GM19438 (cell line): ENCODE results near the gene OSBPL6.
"Not testable (repeated sequence)": the region's sequence is repeated elsewhere in the genome, so short reads cannot be mapped to it uniquely, and the experiment has no call there.

ENCODE experiments used
- ATAC-seq: cut with Tn5 transposase; IDR thresholded peaks from one replicate; pipeline ENCODE4 v1.9.1; 2021; ENCODE audit warnings: low read depth; ENCODE audit not compliant: unreplicated experiment

Gene OSBPL6

DNA sequence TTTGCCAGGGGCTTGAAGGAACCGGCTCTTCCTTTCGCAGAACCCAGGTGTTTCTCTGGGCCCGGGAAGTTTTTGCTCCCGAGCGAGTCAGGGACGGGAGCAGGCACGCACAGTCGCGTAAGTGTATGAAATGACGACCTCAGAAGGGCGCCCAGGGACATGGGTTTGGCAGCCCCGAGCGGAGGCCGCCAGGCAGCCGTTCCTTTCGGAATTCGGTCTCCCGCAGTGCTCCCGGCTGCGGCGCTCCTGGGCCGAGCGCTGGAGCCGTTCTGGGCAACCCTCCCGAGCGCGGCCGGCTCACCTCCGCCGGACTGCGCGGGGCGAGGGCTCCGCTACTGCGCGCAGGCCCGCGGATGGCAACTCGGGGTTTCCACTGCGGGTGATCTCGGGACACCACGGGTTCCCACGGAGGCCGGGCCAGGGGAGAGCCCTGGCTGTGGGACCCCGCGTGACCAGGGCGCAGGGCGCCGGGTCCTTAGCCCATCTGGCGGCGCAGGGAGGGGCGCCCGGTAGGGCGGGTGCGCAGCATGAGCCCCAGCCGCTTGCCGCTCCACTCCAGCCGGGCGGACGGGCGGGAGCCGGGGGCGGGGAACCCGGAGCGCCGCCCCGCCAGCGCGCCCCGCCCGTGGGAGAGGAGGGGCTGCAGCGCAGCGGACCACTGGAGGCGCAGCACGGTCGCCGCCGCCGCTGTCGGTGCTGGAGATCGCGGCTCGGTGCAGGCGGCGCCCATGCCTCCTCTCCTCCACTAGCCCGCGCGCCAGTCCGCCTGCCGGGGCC lies at the start of gene OSBPL6:
Gene OSBPL6, plus strand, starts transcription at position 690 of the 777 bp plus-strand sequence. CDS start 111,673 bp downstream, outside the sequence.
- ATAC-seq = peak; percentile 92

DNA sequence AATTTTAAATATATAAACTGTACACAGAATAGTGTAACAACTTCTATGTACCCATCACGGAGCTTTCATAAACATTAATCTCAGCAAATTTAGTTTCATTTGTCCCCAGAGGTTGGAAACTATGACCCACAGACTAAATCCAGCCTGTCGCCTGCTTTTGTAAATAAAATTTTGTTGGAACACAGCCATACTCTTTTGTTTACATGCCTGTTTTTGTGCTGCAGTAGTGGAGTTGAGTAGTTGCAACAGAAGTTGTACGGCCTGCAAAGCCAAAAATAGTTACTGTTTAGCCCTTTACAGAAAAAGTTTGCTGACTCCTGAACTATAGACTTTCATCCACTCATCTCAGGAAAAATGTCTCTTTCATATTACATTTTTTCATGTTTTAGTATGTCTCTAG lies 42.3 kb upstream of the OSBPL6 start:
- no peak for ATAC-seq

DNA sequence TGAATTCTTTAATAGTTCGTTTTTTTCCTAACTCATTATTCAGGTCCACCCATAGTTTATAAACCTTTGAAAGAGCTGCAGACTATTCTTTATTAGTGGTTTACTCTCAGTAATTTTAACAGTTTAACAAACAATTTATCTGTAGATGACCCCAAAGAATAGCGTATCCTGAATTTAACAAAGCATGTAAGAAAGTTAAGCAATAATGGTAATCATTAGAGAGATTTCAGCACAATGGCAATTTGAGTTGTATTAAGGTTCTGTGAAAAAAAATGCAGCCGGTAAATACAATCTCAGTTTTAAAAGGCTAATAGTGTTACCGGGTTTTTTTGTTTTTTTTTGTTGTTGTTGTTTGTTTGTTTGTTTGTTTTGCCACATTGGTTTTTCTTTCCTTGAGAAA lies 41.8 kb upstream of the OSBPL6 start:
- no peak for ATAC-seq

DNA sequence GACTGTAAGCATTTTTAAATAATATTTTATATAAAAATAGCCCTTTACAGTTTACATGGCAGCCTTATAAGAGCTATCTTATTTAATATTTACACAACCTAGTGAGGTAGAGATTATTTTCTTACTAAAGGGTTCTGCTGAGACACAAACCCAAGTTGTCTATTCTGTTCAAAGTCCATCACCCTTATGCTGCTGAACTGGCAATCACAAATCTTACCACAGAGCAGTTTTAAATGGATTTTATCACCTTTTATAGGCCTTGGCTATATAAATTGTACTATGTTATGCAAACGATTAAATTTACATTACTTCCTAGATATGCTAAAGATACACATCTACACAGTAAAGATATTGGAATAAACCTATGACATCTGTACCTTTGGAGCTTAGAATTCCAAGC lies 41.3 kb upstream of the OSBPL6 start:
- no peak for ATAC-seq

DNA sequence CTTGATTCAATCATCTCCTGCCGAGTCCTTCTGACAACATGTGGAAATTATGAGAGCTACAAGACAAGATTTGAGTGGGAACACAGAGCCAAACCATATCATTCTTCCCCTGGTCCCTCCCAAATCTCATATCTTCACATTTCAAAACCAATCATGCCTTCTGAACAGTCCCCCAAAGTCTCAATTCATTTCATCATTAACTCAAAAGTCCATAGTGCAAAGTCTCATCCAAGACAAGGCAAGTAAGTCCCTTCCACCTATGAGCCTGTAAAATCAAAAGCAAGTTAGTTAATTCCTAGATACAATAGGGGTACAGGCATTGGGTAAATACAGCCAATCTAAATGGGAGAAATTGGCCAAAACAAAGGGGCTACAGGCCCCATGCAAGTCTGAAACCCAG lies 40.4 kb upstream of the OSBPL6 start:
- ATAC-seq = not testable (repeated sequence)

DNA sequence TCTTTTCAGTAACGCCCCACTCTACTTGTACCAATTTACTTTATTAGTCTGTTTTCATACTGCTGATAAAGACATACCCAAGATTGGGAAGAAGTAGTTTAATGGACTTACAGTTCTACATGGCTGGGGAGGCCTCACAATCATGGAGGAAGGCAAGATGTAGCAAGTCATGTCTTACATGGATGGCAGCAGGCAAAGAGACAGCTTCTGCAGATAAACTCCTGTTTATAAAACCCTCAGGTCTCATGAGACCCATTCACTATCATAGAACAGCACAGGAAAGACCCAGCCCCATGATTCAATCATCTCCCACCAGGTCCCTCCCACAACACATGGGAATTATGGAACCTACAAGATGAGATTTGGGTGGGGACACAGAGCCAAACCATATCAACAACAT lies 38.8 kb upstream of the OSBPL6 start:
- ATAC-seq = no peak

DNA sequence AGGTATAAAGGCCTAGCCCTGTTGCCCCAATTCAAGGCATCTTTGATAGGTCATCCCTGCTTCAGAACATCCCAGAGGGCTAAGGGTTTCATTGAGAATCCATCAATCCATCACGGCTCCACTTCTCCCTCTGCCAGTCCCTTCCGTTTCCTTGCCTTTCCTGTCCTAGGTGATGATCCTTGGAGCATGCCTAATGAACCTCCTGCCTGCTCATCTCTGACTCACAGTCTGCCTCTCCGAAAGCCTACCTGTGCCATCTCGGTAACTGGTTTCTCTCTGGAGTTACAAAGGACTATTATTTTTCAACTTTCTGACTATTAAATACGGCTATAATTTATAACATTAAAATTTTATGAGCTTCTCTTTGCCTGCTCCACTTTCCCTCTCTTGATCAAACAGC lies 36.7 kb upstream of the OSBPL6 start:
- no peak for ATAC-seq

DNA sequence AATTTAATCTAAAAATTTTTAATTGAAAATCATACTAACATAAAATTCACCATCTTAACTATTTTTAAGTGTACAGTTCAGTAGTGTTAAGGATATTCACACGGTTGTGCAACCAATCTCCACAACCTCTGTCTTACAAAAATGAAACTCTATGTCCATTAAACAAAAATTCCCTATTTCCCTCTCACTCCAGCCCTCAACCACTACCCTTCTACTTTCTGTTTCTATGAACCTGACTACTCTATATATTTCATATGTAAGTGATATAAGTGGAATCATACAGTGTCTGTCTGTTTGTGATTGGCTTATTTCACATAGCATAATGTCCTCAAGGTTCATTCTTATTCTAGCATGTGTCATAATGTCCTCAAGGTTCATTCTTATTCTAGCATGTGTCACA lies 34.3 kb upstream of the OSBPL6 start:
- ATAC-seq = no peak

DNA sequence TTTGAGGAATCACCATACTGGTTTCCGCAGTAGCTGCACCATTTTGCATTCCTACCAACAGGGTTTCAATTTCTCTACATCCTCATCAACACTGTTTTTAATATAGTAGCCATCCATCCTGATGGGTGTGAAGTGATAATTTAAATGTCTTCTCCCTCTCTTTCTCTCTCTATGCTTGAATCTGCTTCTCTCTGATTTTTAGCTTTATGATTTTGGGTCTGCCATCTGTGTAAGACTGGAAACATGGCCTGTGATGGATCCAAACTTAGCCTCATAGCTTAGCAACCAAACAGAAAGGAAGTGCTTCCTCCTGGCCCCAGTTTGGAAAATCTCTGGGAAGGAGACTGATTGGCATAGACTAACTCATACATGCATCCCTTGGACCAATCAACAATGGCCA lies 33.7 kb upstream of the OSBPL6 start:
- no peak for ATAC-seq

DNA sequence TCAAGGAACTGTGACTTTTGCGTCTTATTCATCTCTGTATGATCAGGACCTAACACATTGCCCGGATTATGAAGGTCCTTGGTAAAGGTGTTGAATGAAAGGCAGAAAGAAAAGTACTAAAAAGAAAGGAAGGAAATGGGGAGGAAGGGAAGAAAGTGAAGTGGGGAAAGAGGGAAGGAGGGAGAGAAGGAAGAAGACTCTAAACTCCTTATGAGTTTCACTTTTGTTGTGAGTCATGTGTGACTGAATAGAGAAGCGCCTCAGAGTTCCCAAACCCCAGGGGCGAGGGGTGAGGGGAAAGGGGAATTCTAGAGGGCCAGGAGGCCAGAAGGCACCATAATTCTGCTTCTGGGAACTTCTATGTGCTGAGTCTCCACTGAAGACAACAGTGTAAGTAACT lies 30.9 kb upstream of the OSBPL6 start:
- ATAC-seq = no peak

DNA sequence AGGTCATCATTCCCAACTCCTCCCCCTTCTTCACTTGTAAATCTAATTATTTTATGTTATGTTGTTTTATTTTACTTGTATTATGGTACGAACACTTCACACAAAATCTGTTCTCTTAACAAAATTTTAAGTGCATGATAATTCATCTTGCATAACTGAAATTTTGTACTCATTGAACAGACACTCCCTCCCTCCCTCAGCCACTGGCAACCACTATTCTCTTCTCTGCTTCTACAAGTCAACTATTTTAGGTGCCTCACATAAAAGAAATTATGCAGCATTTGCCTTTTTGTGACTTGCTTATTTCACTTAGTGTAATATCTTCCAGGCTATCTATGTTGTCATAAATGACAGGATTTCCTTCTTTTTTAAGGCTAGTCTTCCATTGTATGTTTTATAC lies 30.4 kb upstream of the OSBPL6 start:
- no peak for ATAC-seq

DNA sequence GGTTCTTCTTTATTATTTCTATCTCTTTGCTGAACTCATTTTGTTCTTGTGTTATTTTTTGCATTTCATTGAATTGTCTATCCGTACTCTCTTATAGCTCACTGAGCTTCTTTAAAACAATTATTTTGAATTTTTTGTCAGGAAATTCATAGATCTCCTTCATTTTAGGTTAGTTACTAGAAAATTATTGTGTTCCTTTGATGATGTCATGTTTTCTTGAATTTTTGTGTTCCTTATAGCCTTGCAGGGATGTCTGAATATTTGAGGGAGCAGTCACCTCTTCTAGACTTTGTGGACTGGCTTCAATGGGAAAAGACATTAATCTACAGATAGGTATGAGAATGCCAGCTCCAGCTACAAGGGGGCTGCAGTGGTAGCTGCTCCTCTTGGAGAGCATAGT lies 20.7 kb upstream of the OSBPL6 start:
- ATAC-seq = no peak

DNA sequence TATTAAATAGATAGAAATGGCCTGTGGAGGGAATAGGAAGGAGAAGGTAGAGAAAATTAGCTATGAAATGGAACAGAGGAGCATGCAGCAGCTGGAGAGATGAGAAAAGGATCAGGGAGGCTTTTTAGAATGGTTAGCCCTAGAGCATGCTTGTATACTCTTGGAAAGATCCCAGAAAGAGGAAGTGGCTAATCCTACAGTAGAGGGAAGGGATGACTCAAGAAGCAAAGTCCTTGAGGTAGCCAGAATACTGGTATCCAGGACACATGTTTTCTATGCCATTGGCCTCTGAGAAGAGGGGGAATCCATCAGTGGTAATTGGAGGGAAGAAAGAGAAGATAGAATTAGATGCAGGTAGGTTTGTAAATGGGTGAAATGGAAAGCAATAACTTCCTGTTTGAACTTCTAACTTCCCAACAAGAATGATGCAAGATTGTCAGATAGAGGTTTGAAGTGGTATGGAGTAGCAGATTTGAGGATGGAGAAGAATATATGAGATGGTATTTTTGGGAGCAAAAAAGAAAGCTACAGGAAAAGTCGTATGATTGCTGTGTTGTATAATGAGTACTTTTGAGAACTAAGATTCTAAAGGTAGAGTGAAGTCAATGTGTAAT lies 17.1 kb upstream of the OSBPL6 start:
- no peak for ATAC-seq

DNA sequence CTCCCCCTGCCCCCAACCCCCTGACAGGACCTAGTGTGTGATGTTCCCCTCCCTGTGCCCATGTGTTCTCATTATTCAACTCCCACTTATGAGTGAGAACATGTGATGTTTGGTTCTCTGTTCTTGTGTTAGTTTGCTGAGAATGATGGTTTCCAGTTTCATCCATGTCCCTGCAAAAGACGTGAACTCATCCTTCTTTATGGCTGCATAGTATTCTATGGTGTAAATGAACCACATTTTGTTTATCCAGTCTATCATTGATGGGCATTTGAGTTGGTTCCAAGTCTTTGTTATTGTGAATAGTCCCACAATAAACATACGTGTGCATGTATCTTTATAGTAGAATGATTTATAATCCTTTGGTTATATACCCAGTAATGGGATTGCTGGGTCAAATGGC lies 13.7 kb upstream of the OSBPL6 start:
- ATAC-seq = not testable (repeated sequence)

DNA sequence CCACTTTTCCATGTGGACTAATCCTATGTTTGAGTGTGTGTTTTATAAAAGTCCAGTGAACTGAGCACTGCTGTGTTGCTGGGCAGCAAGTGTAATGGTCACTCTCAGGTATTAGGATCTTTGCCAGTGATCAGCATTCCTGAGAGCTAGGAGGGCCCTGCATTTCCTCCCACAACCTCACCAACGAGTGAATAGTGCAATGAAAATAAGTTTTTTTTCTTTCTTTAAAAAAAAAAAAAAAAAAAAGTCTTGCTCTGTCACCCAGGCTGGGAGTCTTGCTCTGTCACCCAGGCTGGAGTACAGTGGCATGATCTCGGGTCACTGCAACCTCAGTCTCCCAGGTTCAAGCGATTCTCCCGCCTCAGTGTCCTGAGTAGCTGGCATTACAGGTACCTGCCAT lies 6.5 kb upstream of the OSBPL6 start:
- no peak for ATAC-seq

DNA sequence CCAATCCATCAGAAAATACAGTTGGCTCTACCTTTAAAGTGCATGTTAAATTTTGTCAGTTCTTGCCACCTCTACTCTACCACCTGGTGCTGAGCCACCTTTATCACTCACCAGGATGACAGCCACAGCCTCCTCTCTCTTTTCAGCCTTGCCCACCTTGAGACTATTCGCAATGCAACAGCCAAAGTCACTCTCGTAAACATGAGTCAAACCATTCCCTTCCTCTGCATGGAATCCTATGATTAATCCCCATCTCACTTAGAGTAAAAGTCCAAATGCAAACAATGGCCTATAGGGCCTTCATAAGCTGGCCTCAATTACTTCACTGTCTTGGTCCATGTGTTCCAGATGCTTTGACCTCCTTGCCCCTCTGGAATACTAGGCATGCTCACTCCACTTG lies 5.8 kb upstream of the OSBPL6 start:
- no peak for ATAC-seq

DNA sequence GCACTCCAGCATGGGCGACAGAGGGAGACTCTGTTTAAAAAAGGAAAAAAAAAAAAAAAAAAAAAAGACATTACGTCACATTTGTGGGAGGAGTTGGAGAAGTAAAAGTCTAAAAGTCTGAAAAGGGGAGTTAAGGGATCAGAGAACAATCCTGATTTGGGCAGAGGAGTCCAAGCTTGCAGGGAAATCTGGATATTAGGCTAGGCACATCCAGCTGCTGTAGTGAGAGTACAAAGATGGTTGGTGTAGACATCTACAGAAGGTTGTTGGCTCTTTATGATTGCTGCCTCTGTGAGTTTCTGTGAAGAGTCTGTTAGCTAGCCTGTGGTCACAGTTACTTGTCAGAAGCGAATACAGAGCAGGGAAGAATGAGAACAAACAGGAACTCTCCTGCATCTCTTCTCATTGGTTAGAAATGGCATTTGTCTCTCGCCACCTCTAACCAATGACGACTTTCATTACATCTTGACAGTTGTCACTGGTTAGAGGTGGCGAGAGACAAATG lies 3.3 kb upstream of the OSBPL6 start:
- ATAC-seq = no peak

DNA sequence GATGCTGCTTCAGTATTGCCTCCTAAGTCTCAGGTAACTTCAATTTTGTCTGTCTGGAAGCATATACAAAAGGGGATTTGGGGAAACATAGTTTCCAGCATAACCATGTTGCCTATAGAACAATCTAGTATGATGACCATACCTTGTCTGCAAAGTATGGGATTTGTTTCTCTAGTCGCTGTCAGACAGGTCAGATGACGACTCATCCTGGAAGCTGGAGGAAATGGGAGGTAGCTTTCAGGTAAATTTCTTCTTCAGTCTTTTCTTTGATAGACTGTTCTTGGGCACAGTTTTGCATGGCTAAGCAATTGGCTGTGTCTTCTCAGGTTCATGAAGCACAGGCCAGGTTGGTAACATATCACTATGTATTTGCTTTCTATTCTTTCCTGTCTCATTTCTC lies 2.8 kb upstream of the OSBPL6 start:
- ATAC-seq = no peak

DNA sequence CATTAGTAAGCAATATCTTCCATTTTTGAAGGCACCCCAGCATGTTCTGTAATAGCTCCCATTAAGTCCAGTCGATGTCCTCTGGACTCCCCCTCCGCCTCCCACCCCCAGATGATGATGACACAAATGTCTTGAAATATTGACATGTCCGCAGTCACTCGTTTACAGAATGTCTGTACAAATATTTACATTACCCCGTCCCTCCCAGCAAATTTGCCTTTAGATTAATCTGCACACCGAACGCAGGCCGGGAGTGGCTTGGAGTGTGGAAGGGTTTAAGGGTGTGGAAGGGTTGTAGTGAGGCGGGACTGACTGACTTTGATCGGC lies 853 bp upstream of the OSBPL6 start:
- no peak for ATAC-seq

DNA sequence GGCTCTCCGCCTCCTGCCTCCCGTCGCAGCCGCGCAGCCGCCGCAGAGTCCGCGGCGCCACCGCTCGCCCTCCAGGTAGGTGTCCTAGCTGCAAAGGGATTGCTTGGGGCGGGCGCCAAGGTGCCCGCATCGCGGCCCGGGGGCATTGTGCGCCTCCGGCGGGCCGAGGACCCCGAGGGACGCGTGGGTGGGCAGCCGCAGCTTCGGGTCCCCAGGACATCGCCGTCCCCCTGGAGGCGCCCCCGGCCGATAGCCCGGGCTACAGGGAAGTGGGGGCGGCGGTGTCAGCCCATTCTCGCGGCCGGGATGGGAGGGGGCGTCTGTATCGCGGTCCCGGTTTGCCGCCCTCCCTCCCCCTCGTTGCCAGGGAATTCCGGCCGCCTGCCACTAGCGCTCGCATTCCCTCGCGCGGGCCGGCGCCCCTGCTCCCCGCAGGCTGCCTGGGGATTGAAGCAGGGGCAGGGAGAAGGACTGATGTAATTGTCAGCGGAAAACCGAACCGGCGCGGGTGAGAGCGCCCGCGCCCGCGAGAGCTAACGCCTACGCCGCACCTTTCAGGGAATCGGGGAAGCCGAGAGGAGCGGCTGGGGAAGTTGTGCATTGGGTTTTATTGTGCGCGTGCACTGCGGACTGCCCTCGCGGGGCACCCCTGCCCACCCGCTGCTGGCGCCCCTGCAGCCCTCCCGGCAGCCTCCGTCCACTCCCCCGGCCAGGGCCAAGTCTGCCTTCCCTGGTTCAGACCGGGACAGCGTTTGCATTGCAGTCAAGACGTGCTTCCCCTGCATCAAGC lies 483 bp downstream of the OSBPL6 start:
- ATAC-seq = peak; percentile 12

DNA sequence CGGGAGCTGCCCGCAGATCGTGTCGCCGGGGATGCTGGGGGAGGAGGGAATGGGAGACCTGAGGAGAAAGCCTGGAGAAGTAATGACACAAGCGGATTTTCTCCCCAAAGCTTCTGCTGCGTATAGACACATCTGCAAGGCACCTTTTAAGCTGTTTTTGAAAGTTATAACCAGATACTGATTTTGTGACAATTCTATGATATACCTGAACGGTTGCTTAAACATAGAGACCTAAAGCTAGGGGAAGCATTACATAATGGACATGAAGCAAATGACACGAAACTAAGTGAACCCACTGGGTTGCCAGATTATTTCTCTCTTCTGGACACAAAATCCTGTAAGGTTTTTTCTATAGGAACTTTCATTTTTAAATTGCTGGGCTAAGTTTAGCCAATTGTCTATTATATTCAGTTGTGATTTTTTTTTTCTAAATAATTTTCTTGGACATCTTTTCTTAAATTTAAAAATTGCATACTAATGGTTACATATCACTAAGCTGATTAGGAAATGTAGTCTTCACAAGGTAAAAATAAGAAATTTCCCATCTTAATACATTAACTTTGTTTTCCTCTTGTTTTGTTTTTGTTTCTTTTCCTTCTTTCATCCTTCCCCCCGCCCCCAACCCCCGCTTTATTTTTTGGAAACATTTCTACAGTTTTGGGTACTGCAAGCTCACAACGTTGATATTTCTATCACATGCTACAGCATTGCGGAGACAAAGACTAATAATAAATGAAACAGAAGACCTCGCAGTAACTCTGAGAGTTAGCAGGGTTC lies 1.3 kb downstream of the OSBPL6 start:
- ATAC-seq = no peak
